Hepatocyte (in vitro differentiated cells): ENCODE results near the gene MSI2. TPM values are rescaled to one million over a fixed set of nuclear protein-coding genes. Genes with fewer than 3 reads are reported as not detected.

ENCODE experiments used
- DNase-seq: peaks from one replicate; pipeline ENCODE4 v3.0.0-alpha.2; 2016; ENCODE audit warnings: low spot score
- H2AFZ ChIP-seq: fragments of 200-600 bp; sonication (generic); 2 replicates; pipeline ENCODE4 v1.6.0; 2016; ENCODE audit warnings: antibody characterized with exemption, mild to moderate bottlenecking
- H3K27ac ChIP-seq: fragments of 200-600 bp; sonication (generic); 2 replicates; pipeline ENCODE4 v1.5.1; 2016; ENCODE audit warnings: mild to moderate bottlenecking
- H3K27me3 ChIP-seq: fragments of 200-600 bp; sonication (generic); 2 replicates; pipeline ENCODE4 v1.6.1; 2016
- H3K36me3 ChIP-seq: fragments of 200-600 bp; sonication (generic); replicated peaks from 2 replicates; pipeline ENCODE4 v1.5.1; 2016; ENCODE audit warnings: low read depth; ENCODE audit not compliant: insufficient read depth
- H3K4me1 ChIP-seq: fragments of 200-600 bp; sonication (generic); 2 replicates; pipeline ENCODE4 v1.5.1; 2016; ENCODE audit warnings: mild to moderate bottlenecking, moderate library complexity; ENCODE audit not compliant: insufficient read depth
- H3K4me2 ChIP-seq: fragments of 200-600 bp; sonication (generic); 2 replicates; pipeline ENCODE4 v1.6.0; 2016
- H3K4me3 ChIP-seq: fragments of 200-600 bp; sonication (generic); 2 replicates; pipeline ENCODE4 v1.5.1; 2016; ENCODE audit warnings: mild to moderate bottlenecking
- H3K79me2 ChIP-seq: fragments of 200-600 bp; sonication (generic); 2 replicates; pipeline ENCODE4 v1.6.0; 2017; ENCODE audit warnings: mild to moderate bottlenecking
- H3K9me2 ChIP-seq: fragments of 200-600 bp; sonication (generic); replicated peaks from 2 replicates; pipeline ENCODE4 v1.6.0; 2017; ENCODE audit warnings: mild to moderate bottlenecking; ENCODE audit not compliant: insufficient read depth
- H3K9me3 ChIP-seq: fragments of 200-600 bp; sonication (generic); 2 replicates; pipeline ENCODE4 v1.5.1; 2016; ENCODE audit warnings: low read depth, mild to moderate bottlenecking
- H4K20me1 ChIP-seq: fragments of 200-600 bp; sonication (generic); 2 replicates; pipeline ENCODE4 v1.6.0; 2016; ENCODE audit warnings: mild to moderate bottlenecking; ENCODE audit not compliant: insufficient read depth, poor library complexity, severe bottlenecking
- CTCF ChIP-seq: fragments of 200-600 bp; sonication (generic); IDR thresholded peaks from 2 replicates; pipeline ENCODE4 v1.5.1; 2016; ENCODE audit warnings: antibody characterized with exemption, mild to moderate bottlenecking; ENCODE audit not compliant: poor library complexity
- EZH2 ChIP-seq: fragments of 200-600 bp; sonication (generic); IDR thresholded peaks from 2 replicates; pipeline ENCODE4 v1.6.1; 2016; ENCODE audit warnings: antibody characterized with exemption, mild to moderate bottlenecking, borderline replicate concordance
- EZH2phosphoT487 ChIP-seq: fragments of 200-600 bp; sonication (generic); IDR thresholded peaks from one replicate; pipeline ENCODE4 v1.6.1; 2018; ENCODE audit warnings: antibody characterized with exemption, mild to moderate bottlenecking, low read depth, moderate library complexity; ENCODE audit not compliant: unreplicated experiment, severe bottlenecking
- WGBS: methylation state at CpG from one replicate; pipeline ENCODE4 v1.1.6; 2016; ENCODE audit warnings: low lambda C conversion rate; ENCODE audit errors: missing lambda C conversion rate; 5-methylcytosine and 5-hydroxymethylcytosine counted together
- polyA plus RNA-seq: library from polyadenylated mRNA; unstranded; fragments of >200 nt; fragmentation: Nextera tagmentation; extraction: Ambion mirVana; gene quantifications from 2 replicates; pipeline ENCODE4 v1.2.1, GENCODE V29; 2016
- total RNA-seq: library from RNA; depleted of rRNA; stranded (reverse); fragments of >200 nt; gene quantifications from 2 replicates; pipeline ENCODE4 v1.2.3, GENCODE V29; 2014

Gene MSI2
- total and polyA plus RNA-seq, 2 experiments from 2014 or later = 16.1 to 60.6 TPM

GRCh38 chr17:57453841-57454425, 197.6 kb downstream of the MSI2 start:
- Histone ChIP-seq H4K20me1 (no peaks in the 10 kb centered on the region), H3K27ac (no peak overlapping the region), H3K9me3 (no peaks in the 10 kb centered on the region), H3K9me2 (no peaks in the 10 kb centered on the region), H3K36me3 (no peaks in the 10 kb centered on the region), H3K4me1 (no peaks in the 10 kb centered on the region), H3K4me2 (no peak overlapping the region), H3K27me3 (no peaks in the 10 kb centered on the region), H2AFZ (no peak overlapping the region), H3K79me2 (peaks cover 29% of the 10 kb centered on the region), H3K4me3 (no peak overlapping the region)
- no peak for DNase-seq
- TF ChIP-seq CTCF (no peak), EZH2phosphoT487 (no peak), EZH2 (no peak)
- 85% methylated on average over 7 of the region's 7 CpGs for WGBS

- H3K4me1 ChIP-seq = no peaks in the 10 kb centered on the region
- peak overlapping the region; percentile 34 for H3K27ac ChIP-seq
- H3K9me2 ChIP-seq = no peaks in the 10 kb centered on the region
- TF ChIP-seq EZH2 = no peak
- no peak for TF ChIP-seq EZH2phosphoT487
- TF ChIP-seq CTCF = no peak
- H3K9me3 ChIP-seq = no peaks in the 10 kb centered on the region
- H3K4me3 ChIP-seq = no peak overlapping the region
- H3K4me2 ChIP-seq = no peak overlapping the region
- peaks cover 31% of the 10 kb centered on the region for H3K79me2 ChIP-seq
- no peaks in the 10 kb centered on the region for H3K36me3 ChIP-seq
- 100% methylated on average over 5 of the region's 5 CpGs for WGBS
- H3K27me3 ChIP-seq = no peaks in the 10 kb centered on the region
- no peaks in the 10 kb centered on the region for H4K20me1 ChIP-seq
- DNase-seq = no peak
- H2AFZ ChIP-seq = no peak overlapping the region
Measured at GRCh38 chr17:57454729-57455062, 198.4 kb downstream of the MSI2 start.

- Histone ChIP-seq H3K4me3 (no peak overlapping the region), H3K27me3 (no peaks in the 10 kb centered on the region), H3K9me2 (no peaks in the 10 kb centered on the region), H3K27ac (peak overlapping the region; percentile 34), H4K20me1 (no peaks in the 10 kb centered on the region), H2AFZ (no peak overlapping the region), H3K9me3 (no peaks in the 10 kb centered on the region), H3K4me1 (no peaks in the 10 kb centered on the region), H3K36me3 (no peaks in the 10 kb centered on the region), H3K4me2 (peak overlapping the region; percentile 14), H3K79me2 (peaks cover 30% of the 10 kb centered on the region)
- 74% methylated on average over 25 of the region's 25 CpGs for WGBS
- TF ChIP-seq CTCF (no peak), EZH2 (no peak), EZH2phosphoT487 (no peak)
- DNase-seq = no peak
Measured at GRCh38 chr17:57455063-57455914, 199.0 kb downstream of the MSI2 start.
